HG02884 (cell line): Measurements from ENCODE around the gene ACTL6B.

Source experiments
- ATAC-seq: cut with Tn5 transposase; IDR thresholded peaks from one replicate; pipeline ENCODE4 v1.9.1; 2021; ENCODE audit warnings: mild to moderate bottlenecking, moderate library complexity; ENCODE audit not compliant: unreplicated experiment

The ACTL6B gene

GRCh38 chr7:100627238-100627549 is 29.1 kb downstream of the ACTL6B start:
- ATAC-seq: no peak

- peak; percentile 59 for ATAC-seq
These were observed 29.6 kb downstream of the ACTL6B start for GRCh38 chr7:100626530-100627237.

- no peak for ATAC-seq
These were observed 30.2 kb downstream of the ACTL6B start for GRCh38 chr7:100626055-100626454.

GRCh38 chr7:100623951-100624824 is 32.1 kb downstream of the ACTL6B start:
- ATAC-seq: no peak

- no peak for ATAC-seq
These were observed 34.7 kb downstream of the ACTL6B start for GRCh38 chr7:100621554-100621953.

- ATAC-seq: no peak
These were observed 35.4 kb downstream of the ACTL6B start for GRCh38 chr7:100620804-100621203.

- ATAC-seq: no peak
These were observed 36.0 kb downstream of the ACTL6B start for GRCh38 chr7:100620239-100620638.

- ATAC-seq: no peak
These were observed 41.9 kb downstream of the ACTL6B start for GRCh38 chr7:100614308-100614861.

GRCh38 chr7:100613412-100614175 is 42.7 kb downstream of the ACTL6B start:
- no peak for ATAC-seq

GRCh38 chr7:100612730-100613390 is 43.4 kb downstream of the ACTL6B start:
- ATAC-seq: no peak

GRCh38 chr7:100611983-100612729 is 44.1 kb downstream of the ACTL6B start, which contains the start of gene MOSPD3:
MOSPD3 (plus strand) TSS chr7:100612540; CDS start chr7:100612792, 252 bp downstream.
- peak; percentile 86 for ATAC-seq

GRCh38 chr7:100609958-100610357 is 46.3 kb downstream of the ACTL6B start:
- ATAC-seq: no peak

- no peak for ATAC-seq
These were observed 49.1 kb downstream of the ACTL6B start for GRCh38 chr7:100607111-100607510.

GRCh38 chr7:100606313-100606712 is 49.9 kb downstream of the ACTL6B start:
- no peak for ATAC-seq

- ATAC-seq: no peak
These were observed 51.0 kb downstream of the ACTL6B start for GRCh38 chr7:100604976-100605911.

- no peak for ATAC-seq
These were observed 51.9 kb downstream of the ACTL6B start for GRCh38 chr7:100604028-100604975.

- ATAC-seq: no peak
These were observed 52.6 kb downstream of the ACTL6B start for GRCh38 chr7:100603726-100604027.
